Neutrophil (primary cell): ENCODE data around the gene TNC.

Experiments used
- H3K27ac ChIP-seq: fragments of 200-600 bp; sonication (generic); 2 replicates; pipeline ENCODE4 v1.5.1; 2016; ENCODE audit warnings: mild to moderate bottlenecking, moderate library complexity
- H3K27me3 ChIP-seq: fragments of 200-600 bp; sonication (generic); 2 replicates; pipeline ENCODE4 v1.6.0; 2016; ENCODE audit warnings: mild to moderate bottlenecking
- H3K36me3 ChIP-seq: fragments of 200-600 bp; sonication (generic); 2 replicates; pipeline ENCODE4 v1.5.1; 2017
- H3K4me1 ChIP-seq, 2 experiments: fragments of 200-600 bp in 1 of 2; sonication (generic) in 1 of 2; 1 replicate in 1 of 2; 2 replicates in 1 of 2; pipeline versions ENCODE4 v1.5.1 to v1.6.1; 2013 to 2016; ENCODE audit warnings: low read depth in 1 of 2, low read length in 1 of 2, mild to moderate bottlenecking in 1 of 2, moderate library complexity in 1 of 2; ENCODE audit not compliant: control insufficient read depth in 1 of 2, insufficient read depth in 1 of 2
- H3K4me3 ChIP-seq, 2 experiments: fragments of 200-600 bp in 1 of 2; sonication (generic) in 1 of 2; 1 replicate in 1 of 2; 2 replicates in 1 of 2; pipeline ENCODE4 v1.5.1; 2013 to 2016; ENCODE audit warnings: low read depth in 1 of 2, low read length in 1 of 2, mild to moderate bottlenecking in 1 of 2, moderate library complexity in 1 of 2
- H3K9me3 ChIP-seq: fragments of 200-600 bp; sonication (generic); 2 replicates; pipeline ENCODE4 v1.5.1; 2016
- TF ChIP-seq, protein P1 (sequence below): fragments of 200-600 bp; sonication (generic); IDR thresholded peaks from 2 replicates; pipeline ENCODE4 v1.5.1; 2016; ENCODE audit warnings: antibody characterized with exemption

Gene TNC

DNA sequence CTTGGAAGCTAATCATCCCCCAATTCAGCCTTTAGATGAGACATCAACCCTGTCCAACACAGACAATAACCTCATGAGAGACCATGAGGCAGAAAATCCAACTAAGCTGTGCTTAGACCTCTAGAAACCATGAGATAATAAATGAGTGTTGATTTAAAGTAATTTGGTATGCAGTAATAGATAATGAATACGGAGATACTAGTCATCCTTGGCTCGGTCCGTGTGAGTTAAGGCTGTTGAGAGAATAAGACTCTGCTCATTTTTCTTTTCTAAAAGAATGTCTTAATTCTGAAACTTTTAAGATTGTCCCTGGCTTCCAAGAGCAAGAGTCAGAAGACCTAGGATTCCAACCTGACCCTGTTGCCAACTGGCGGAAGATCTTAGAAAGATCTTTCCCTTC, 6.1 kb downstream of the TNC start:
- Histone ChIP-seq H3K27ac (no peak overlapping the region), H3K36me3 (no peaks in the 10 kb centered on the region), H3K9me3 (no peaks in the 10 kb centered on the region), H3K4me3 (no peak overlapping the region), H3K4me1 (no peaks in the 10 kb centered on the region), H3K27me3 (peaks cover 23% of the 10 kb centered on the region)
- TF ChIP-seq, protein P1, sequence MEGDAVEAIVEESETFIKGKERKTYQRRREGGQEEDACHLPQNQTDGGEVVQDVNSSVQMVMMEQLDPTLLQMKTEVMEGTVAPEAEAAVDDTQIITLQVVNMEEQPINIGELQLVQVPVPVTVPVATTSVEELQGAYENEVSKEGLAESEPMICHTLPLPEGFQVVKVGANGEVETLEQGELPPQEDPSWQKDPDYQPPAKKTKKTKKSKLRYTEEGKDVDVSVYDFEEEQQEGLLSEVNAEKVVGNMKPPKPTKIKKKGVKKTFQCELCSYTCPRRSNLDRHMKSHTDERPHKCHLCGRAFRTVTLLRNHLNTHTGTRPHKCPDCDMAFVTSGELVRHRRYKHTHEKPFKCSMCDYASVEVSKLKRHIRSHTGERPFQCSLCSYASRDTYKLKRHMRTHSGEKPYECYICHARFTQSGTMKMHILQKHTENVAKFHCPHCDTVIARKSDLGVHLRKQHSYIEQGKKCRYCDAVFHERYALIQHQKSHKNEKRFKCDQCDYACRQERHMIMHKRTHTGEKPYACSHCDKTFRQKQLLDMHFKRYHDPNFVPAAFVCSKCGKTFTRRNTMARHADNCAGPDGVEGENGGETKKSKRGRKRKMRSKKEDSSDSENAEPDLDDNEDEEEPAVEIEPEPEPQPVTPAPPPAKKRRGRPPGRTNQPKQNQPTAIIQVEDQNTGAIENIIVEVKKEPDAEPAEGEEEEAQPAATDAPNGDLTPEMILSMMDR: no peak

DNA sequence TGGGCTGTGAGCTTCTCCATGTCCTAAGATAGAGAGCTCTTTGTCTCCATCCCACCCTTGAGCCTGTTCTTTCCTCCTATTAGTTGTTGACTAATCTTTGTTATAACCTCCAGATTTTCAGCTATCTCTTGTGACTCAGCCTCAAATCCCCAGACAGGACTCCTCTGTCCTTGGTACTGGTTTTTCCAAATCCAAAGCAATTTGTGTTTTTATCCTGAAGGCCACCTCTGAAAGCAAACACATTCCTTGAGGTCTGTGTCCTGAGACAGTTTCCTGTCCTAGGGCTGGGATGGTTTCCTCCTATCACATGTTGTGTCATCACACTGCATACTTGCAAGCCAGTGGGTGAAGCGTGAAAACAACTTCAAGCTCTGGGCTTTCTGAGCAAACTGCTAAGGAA, 8.5 kb downstream of the TNC start:
- Histone ChIP-seq H3K4me1 (no peaks in the 10 kb centered on the region), H3K4me3 (no peak overlapping the region), H3K9me3 (no peaks in the 10 kb centered on the region), H3K27ac (no peak overlapping the region), H3K36me3 (no peaks in the 10 kb centered on the region), H3K27me3 (no peaks in the 10 kb centered on the region)
- TF ChIP-seq, protein P1: no peak

DNA sequence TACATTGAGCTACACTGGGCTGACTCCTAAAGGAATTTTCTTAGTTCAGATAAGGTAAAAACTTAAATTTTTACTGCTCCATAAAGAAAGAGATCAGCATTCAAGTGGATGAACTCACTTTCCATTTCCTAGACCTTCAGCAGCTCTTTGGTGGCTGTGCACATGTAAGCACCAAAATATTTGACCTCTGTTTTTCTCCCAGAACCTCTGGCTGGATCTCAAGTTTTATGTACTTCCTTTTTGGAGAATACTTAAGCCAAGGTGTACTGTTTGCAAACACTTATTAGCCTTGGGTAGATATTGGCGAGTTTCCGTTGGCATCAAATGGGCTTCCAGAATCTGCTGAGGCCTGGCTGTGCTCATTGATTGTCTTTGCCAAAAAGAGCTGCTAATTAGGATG, 10.3 kb downstream of the TNC start:
- no peak overlapping the region for H3K4me3 ChIP-seq
- TF ChIP-seq, protein P1: no peak
- no peaks in the 10 kb centered on the region for H3K9me3 ChIP-seq
- H3K4me1 ChIP-seq: no peaks in the 10 kb centered on the region
- H3K27ac ChIP-seq: no peak overlapping the region
- H3K27me3 ChIP-seq: no peaks in the 10 kb centered on the region
- H3K36me3 ChIP-seq: no peaks in the 10 kb centered on the region

GRCh38 chr9:115106642-115107041, 11.3 kb downstream of the TNC start:
- no peaks in the 10 kb centered on the region for H3K27me3 ChIP-seq
- TF ChIP-seq, protein P1: no peak
- H3K4me1 ChIP-seq: no peaks in the 10 kb centered on the region
- no peaks in the 10 kb centered on the region for H3K9me3 ChIP-seq
- H3K4me3 ChIP-seq: no peak overlapping the region
- H3K27ac ChIP-seq: no peak overlapping the region
- no peaks in the 10 kb centered on the region for H3K36me3 ChIP-seq

- Histone ChIP-seq H3K9me3 (no peaks in the 10 kb centered on the region), H3K36me3 (no peaks in the 10 kb centered on the region), H3K4me1 (no peaks in the 10 kb centered on the region), H3K27ac (no peak overlapping the region), H3K4me3 (no peak overlapping the region), H3K27me3 (no peaks in the 10 kb centered on the region)
- TF ChIP-seq, protein P1: no peak
Observed at GRCh38 chr9:115106001-115106400, 12.0 kb downstream of the TNC start.

- no peaks in the 10 kb centered on the region for H3K9me3 ChIP-seq
- H3K36me3 ChIP-seq: no peaks in the 10 kb centered on the region
- no peaks in the 10 kb centered on the region for H3K27me3 ChIP-seq
- no peak overlapping the region for H3K4me3 ChIP-seq
- H3K27ac ChIP-seq: no peak overlapping the region
- H3K4me1 ChIP-seq: no peaks in the 10 kb centered on the region
- TF ChIP-seq, protein P1: no peak
Observed at GRCh38 chr9:115104908-115105307, 13.0 kb downstream of the TNC start.
